Neural cell (in vitro differentiated cells): Measurements from ENCODE around the gene SLC6A9. TPM values are rescaled to one million over a fixed set of nuclear protein-coding genes. Genes with fewer than 3 reads are reported as not detected.

ENCODE experiments used
- H2AFZ ChIP-seq: fragments of 200-600, 300-800 bp; sonication (generic), shearing (Covaris generic); 2 replicates; pipeline ENCODE4 v1.6.0; 2014; ENCODE audit warnings: low read depth, mild to moderate bottlenecking, antibody characterized with exemption, low read length, moderate library complexity
- H3F3A ChIP-seq: fragments of 200-600 bp; shearing (Covaris generic); 2 replicates; pipeline ENCODE4 v1.6.1; 2016; ENCODE audit warnings: mild to moderate bottlenecking, moderate library complexity, mixed read lengths, antibody characterized with exemption, low read length; ENCODE audit not compliant: insufficient read depth, poor library complexity, severe bottlenecking
- H3K27ac ChIP-seq: fragments of 200-600, 300-800 bp; sonication (generic), shearing (Covaris generic); 2 replicates; pipeline ENCODE4 v1.5.1; 2014; ENCODE audit warnings: mild to moderate bottlenecking, low read length, moderate library complexity
- H3K27me3 ChIP-seq: fragments of 300-800, 200-600 bp; sonication (generic), shearing (Covaris generic); 2 replicates; pipeline ENCODE4 v1.6.0; 2014; ENCODE audit warnings: mild to moderate bottlenecking, low read depth, low read length, moderate library complexity; ENCODE audit not compliant: insufficient read depth
- H3K36me3 ChIP-seq: fragments of 300-800, 200-600 bp; sonication (generic), shearing (Covaris generic); 2 replicates; pipeline ENCODE4 v1.5.1; 2014; ENCODE audit warnings: mild to moderate bottlenecking, antibody characterized with exemption, low read length, moderate library complexity; ENCODE audit not compliant: insufficient read depth
- H3K4me2 ChIP-seq: fragments of 300-800, 200-600 bp; sonication (generic), shearing (Covaris generic); 2 replicates; pipeline ENCODE4 v1.6.0; 2014; ENCODE audit warnings: mild to moderate bottlenecking, low read length
- H3K4me3 ChIP-seq: fragments of 300-800, 200-600 bp; sonication (generic), shearing (Covaris generic); 2 replicates; pipeline ENCODE4 v1.5.1; 2014; ENCODE audit warnings: mild to moderate bottlenecking, low read length, moderate library complexity
- H3K79me2 ChIP-seq: fragments of 200-600 bp; shearing (Covaris generic); replicated peaks from 2 replicates; pipeline ENCODE4 v1.6.0; 2014; ENCODE audit warnings: mild to moderate bottlenecking, low read length, moderate library complexity; ENCODE audit not compliant: insufficient read depth
- H3K9ac ChIP-seq: fragments of 300-800, 200-600 bp; sonication (generic), shearing (Covaris generic); 2 replicates; pipeline ENCODE4 v1.6.1; 2016; ENCODE audit warnings: mild to moderate bottlenecking, low read length, mixed read lengths
- H3K9me2 ChIP-seq: fragments of 200-600 bp; shearing (Covaris generic); 2 replicates; pipeline ENCODE4 v1.6.1; 2016; ENCODE audit warnings: mild to moderate bottlenecking, low read length, mixed read lengths; ENCODE audit not compliant: insufficient read depth
- H3K9me3 ChIP-seq: fragments of 200-600, 300-800 bp; sonication (generic), shearing (Covaris generic); 2 replicates; pipeline ENCODE4 v1.6.1; 2016; ENCODE audit warnings: mild to moderate bottlenecking, mixed run types, low read length, moderate library complexity, mixed read lengths
- H4K20me1 ChIP-seq: fragments of 200-600 bp; shearing (Covaris generic); 2 replicates; pipeline ENCODE4 v1.6.1; 2016; ENCODE audit warnings: mild to moderate bottlenecking, mixed run types; ENCODE audit not compliant: insufficient read depth
- CTCF ChIP-seq: fragments of 450-650 bp; IDR thresholded peaks from 2 replicates; pipeline ENCODE4 v1.5.1; 2014; ENCODE audit warnings: antibody characterized with exemption, mild to moderate bottlenecking, moderate library complexity; ENCODE audit not compliant: poor library complexity, severe bottlenecking
- EP300 ChIP-seq: fragments of 450-650 bp; conservative IDR thresholded peaks from 2 replicates; pipeline ENCODE4 v1.6.1; 2014; ENCODE audit warnings: antibody characterized with exemption, mild to moderate bottlenecking, moderate library complexity; ENCODE audit not compliant: poor library complexity, severe bottlenecking
- EZH2 ChIP-seq: fragments of 200-600, 300-800 bp; shearing (Covaris generic), sonication (generic); IDR thresholded peaks from 2 replicates; pipeline ENCODE4 v1.6.1; 2014; ENCODE audit warnings: antibody characterized with exemption, low read length, borderline replicate concordance, mild to moderate bottlenecking; ENCODE audit not compliant: insufficient read depth, poor library complexity, severe bottlenecking
- POLR2AphosphoS5 ChIP-seq: IDR thresholded peaks from 2 replicates; pipeline ENCODE4 v1.6.1; 2012
- RAD21 ChIP-seq: fragments of 450-650 bp; conservative IDR thresholded peaks from 2 replicates; pipeline ENCODE4 v1.6.1; 2014; ENCODE audit warnings: antibody characterized with exemption, mild to moderate bottlenecking, moderate library complexity
- REST ChIP-seq: IDR thresholded peaks from 2 replicates; pipeline ENCODE4 v1.6.1; 2012; ENCODE audit warnings: borderline replicate concordance
- SMC3 ChIP-seq: fragments of 450-650 bp; conservative IDR thresholded peaks from 2 replicates; pipeline ENCODE4 v1.6.1; 2014; ENCODE audit warnings: antibody characterized with exemption, mild to moderate bottlenecking, moderate library complexity; ENCODE audit not compliant: poor library complexity
- TAF1 ChIP-seq: IDR thresholded peaks from 2 replicates; pipeline ENCODE4 v1.6.1; 2012; ENCODE audit warnings: low read depth
- polyA plus RNA-seq: library from polyadenylated mRNA; depleted of rRNA; stranded (reverse); fragments of >200 nt; gene quantifications from 2 replicates; pipeline ENCODE4 v1.2.3, GENCODE V29; 2014

The SLC6A9 gene
- polyA plus RNA-seq, 1 donor from 2014 or later = 1.3 TPM

- H4K20me1 ChIP-seq = no peaks in the 10 kb centered on the region
- no peak overlapping the region for H2AFZ ChIP-seq
- no peak overlapping the region for H3K4me2 ChIP-seq
- no peak for TF ChIP-seq POLR2AphosphoS5
- no peak for TF ChIP-seq SMC3
- TF ChIP-seq CTCF = no peak
- TF ChIP-seq EZH2 = no peak
- TF ChIP-seq RAD21 = no peak
- TF ChIP-seq REST = no peak
- TF ChIP-seq EP300 = no peak
- no peak for TF ChIP-seq TAF1
- no peak overlapping the region for H3K4me3 ChIP-seq
- H3K27ac ChIP-seq = no peak overlapping the region
- H3K9me2 ChIP-seq = no peaks in the 10 kb centered on the region
- no peaks in the 10 kb centered on the region for H3K27me3 ChIP-seq
- H3K9me3 ChIP-seq = no peaks in the 10 kb centered on the region
- H3K9ac ChIP-seq = no peak overlapping the region
- no peaks in the 10 kb centered on the region for H3F3A ChIP-seq
- H3K36me3 ChIP-seq = no peaks in the 10 kb centered on the region
- no peaks in the 10 kb centered on the region for H3K79me2 ChIP-seq
Measured at GRCh38 chr1:44038876-44039657, 7.8 kb upstream of the SLC6A9 start.

GRCh38 chr1:44037154-44037553, 5.9 kb upstream of the SLC6A9 start:
- H3F3A ChIP-seq = no peaks in the 10 kb centered on the region
- H2AFZ ChIP-seq = no peak overlapping the region
- no peaks in the 10 kb centered on the region for H3K36me3 ChIP-seq
- H3K27ac ChIP-seq = no peak overlapping the region
- H3K79me2 ChIP-seq = no peaks in the 10 kb centered on the region
- no peaks in the 10 kb centered on the region for H3K9me2 ChIP-seq
- TF ChIP-seq CTCF (no peak), TAF1 (no peak), EZH2 (no peak), REST (no peak), POLR2AphosphoS5 (no peak), RAD21 (no peak), EP300 (no peak)
- H3K4me2 ChIP-seq = no peak overlapping the region
- H3K27me3 ChIP-seq = no peaks in the 10 kb centered on the region
- no peak overlapping the region for H3K9ac ChIP-seq
- no peaks in the 10 kb centered on the region for H4K20me1 ChIP-seq
- no peak overlapping the region for H3K4me3 ChIP-seq
- H3K9me3 ChIP-seq = no peaks in the 10 kb centered on the region
